ENCODE results near the gene AMH.

Gene AMH

DNA sequence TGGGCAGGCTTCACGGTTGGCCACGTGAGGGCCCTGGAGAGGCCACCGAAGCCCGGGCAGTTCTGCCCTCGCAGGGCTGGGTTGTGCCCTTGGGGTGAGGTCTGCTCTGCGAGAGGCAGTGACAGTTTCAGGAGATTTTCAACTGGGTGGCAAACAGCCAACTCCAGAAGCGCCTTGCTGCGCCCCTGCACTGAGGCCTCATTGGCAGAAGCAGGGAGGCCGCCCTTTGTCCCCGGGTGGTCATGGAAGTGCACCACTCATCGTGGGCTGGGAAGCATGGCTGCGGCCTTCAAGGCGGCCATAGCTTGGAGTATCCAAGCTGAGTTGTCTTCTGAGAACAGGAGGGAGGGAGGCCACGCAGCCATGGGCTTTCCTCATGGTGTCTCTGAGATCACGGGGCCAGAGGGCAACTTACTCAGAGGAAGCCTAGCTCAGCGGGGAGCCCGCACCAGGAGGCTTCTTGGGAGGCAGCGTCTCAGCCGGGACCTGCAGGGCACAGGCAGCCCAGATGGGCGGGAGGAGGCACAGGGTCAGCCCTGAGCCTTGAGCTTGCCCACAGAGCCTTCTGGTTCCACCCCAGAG is 27.8 kb upstream of the AMH start:
- DNase-seq (ENCODE audit: low spot score), result no peak

DNA sequence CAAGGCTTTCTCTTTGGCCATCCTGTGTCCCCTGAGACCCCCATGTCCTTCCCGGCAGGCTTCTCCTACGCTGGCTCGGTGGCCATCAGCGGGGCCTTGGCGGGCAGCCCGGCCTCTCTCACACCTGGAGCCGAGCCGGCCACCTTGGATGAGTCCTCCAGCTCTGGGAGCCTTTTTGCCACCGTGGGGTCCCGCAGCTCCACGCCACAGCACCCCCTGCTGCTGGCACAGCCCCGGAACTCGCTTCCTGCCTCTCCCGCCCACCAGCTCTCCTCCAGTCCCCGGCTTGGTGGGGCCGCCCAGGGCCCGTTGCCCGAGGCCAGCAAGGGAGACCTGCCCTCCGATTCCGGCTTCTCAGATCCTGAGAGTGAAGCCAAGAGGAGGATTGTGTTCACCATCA is 27.2 kb upstream of the AMH start:
- no peak for DNase-seq (ENCODE audit: low spot score)

DNA sequence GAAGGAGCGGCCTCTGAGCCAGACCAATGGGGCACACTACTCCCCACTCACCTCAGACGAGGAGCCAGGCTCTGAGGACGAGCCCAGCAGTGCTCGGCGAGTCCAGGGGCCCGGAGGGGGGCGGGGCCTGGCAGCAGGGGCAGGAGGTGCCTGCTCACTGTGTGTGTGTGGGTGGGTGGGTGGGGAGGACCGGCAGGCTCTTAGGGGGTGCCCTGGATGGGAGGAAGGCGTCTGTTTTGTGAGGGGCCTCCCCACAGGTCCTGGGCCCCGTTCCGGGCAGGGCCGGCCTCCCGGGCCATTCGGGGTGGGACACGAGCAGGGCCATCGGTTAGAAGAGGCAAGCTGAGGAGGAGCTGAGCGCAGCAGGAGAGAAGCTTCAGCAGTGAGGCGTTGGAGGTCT is 25.7 kb upstream of the AMH start:
- no peak for DNase-seq (ENCODE audit: low spot score)

DNA sequence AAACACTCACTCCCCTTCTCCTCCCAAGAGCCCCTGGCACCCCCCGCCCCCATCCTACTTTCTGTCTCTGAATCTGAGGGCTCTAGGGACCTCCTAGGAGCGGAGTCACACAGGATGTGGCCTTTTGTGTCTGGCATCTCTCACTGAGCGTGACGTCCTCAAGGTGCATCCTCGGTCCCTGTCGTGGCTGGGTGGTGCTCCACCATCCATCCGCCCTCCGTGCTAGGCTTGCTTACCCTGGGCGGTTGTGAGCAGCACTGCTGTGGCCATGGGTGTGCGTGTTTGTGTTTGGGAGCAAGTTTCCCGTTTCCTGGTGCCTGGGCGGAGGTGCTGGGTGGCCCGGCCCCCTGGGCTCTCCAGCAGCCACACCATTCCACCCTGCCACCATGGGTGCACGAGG is 25.2 kb upstream of the AMH start:
- DNase-seq (ENCODE audit: low spot score), result no peak

DNA sequence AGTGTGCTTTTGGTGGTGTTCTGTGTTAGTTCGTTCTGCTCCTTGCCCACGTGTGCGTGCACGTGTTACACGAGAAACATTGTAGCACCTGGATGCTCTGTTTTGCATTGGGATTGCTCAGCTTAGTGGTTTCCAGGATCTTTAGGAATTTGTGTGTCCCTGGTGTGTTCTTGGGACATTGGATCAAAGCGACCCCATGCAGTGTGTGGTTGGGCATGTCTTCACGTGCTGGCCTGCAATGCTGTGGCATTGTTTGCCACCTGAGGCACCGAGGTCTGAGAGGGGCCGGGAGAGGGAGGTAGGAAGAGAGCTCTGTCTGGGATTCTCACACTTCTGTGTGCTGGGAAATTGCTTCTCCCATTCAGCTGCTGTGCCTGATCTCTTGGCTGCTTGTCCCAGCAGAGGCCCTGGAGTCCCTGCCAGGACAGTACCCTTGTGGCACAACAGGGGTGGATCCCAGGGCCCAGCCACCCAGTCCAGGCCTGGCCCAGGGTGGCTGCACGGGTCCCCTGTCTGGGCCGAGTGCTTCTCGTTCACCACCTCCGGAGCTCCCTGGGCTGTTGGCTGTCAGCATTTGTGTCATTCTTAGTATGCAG is 24.3 kb upstream of the AMH start:
- no peak for DNase-seq (ENCODE audit: low spot score)

DNA sequence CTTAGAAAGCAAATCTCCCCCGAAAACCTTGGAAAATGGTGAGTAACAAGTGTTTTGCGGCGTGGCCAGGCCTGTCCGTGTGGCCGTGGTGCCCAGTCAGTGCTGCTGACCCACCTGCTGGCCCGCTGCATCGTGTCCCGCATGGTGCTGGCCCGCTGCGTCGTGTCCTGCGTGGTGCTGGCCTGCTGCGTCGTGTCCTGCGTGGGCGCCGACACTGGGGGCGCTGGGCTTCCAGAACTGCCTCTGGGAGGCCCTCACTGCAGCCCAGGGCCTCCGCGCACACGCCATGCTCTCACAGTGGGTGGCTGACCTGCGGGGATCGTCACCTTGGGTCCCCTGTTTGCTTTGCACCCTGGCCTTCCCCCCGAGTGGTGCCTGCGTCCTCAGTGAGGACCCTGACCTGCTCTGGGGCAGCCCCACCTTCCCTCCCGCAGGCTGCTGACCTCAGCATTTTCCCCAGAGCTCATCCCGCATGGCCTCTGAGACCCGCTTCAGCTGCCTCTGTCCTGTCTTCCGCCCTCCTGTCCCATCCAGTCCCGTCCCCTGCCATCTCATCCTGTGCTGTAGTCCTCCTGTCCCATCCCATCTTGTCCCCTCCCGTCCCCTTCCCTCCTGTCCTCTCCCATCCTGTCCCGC is 23.6 kb upstream of the AMH start:
- DNase-seq (ENCODE audit: low spot score), result no peak

DNA sequence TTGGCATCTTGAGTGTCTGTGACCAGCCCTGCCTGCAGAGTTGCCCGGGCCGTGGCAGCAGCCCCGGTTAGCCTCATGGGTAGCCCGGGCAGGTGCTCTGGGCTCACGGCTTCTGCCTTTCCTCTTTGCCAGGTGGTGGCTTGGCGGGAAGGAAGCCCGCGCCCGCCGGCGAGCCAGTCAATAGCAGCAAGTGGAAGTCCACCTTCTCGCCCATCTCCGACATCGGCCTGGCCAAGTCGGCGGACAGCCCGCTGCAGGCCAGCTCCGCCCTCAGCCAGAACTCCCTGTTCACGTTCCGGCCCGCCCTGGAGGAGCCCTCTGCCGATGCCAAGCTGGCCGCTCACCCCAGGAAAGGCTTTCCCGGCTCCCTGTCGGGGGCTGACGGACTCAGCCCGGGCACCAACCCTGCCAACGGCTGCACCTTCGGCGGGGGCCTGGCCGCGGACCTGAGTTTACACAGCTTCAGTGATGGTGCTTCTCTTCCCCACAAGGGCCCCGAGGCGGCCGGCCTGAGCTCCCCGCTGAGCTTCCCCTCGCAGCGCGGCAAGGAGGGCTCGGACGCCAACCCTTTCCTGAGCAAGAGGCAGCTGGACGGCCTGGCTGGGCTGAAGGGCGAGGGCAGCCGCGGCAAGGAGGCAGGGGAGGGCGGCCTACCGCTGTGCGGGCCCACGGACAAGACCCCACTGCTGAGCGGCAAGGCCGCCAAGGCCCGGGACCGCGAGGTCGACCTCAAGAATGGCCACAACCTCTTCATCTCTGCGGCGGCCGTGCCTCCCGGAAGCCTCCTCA is 22.9 kb upstream of the AMH start:
- no peak for DNase-seq (ENCODE audit: low spot score)

DNA sequence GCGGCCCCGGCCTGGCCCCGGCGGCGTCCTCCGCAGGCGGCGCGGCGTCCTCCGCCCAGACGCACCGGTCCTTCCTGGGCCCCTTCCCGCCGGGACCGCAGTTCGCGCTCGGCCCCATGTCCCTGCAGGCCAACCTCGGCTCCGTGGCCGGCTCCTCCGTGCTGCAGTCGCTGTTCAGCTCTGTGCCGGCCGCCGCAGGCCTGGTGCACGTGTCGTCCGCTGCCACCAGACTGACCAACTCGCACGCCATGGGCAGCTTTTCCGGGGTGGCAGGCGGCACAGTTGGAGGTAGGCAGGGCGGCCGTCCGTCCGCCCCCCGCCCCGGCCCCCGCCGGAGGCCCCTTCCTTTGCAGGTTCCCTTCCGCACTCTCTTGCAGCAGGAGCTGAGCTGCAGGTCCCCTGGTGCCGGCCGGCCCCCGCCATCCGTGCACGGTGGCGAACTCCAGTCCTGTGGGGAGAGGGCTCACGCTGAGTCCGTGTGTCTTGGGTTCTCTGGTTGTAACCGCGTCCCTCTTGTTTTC is 22.2 kb upstream of the AMH start:
- DNase-seq (ENCODE audit: low spot score), result no peak

DNA sequence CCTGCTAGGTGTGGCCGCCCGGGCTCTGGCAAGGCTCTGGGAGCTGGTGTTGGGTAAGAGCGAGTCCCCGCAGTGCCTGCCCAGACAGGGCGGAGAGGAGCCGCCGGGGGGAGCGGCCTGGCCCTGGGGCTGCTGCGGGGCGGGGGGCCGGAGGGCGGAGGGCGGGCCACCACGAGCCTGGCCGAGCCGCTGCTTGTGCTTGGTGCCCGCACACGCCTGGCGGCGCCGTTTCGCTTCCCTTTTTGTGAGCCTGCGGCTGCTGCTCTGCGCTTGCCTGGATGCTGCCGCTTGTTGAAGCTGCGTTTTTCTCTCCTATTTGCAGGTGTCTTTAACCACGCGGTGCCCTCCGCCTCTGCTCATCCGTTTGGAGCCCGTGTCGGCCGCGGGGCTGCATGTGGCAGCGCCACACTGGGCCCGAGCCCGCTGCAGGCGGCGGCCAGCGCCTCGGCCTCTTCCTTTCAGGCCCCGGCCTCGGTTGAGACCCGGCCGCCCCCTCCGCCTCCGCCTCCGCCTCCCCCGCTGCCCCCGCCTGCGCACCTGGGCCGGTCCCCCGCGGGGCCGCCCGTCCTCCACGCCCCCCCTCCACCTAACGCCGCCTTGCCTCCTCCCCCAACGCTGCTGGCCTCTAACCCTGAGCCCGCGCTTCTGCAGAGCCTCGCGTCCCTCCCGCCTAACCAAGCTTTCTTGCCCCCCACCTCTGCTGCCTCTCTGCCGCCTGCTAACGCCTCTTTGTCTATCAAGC is 21.5 kb upstream of the AMH start:
- no peak for DNase-seq (ENCODE audit: low spot score)

DNA sequence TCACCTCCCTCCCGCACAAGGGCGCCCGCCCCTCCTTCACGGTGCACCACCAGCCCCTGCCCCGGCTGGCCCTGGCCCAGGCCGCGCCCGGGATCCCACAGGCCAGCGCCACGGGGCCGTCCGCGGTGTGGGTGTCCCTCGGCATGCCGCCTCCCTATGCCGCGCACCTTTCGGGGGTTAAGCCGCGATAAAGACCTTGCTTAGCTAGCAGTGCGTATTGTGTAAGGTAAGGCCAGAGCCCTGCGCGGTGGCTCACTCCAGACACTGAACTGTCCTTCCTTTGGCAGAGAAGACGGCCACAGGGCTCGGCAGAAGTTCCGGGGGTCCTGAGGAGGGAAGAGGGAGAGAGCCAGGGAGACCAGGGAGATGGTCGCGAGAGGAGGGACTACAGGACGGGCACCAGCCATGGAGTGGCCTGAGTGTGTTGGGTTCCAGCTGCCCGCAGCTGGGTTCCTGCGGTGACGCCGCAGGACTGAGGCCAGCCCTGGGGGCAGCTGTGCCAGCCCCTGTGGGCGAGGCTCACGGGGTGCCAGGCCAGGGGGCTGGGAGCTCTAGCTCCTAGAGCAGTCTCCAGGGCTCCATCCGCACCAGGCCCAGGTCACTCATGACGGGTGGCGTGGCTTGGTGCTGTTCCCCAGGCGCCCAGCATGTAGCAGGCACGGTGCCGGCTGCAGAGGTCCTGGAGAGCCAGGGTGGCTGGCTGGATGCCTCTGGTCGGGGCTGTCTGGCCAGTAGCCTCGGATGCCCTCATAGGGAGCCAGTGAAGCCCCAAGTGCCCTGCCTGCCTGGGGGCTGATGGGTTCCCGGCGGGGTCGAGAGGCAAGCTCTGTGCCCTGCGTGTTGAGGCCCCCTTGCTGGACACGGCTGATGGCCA is 20.7 kb upstream of the AMH start:
- no peak for DNase-seq (ENCODE audit: low spot score)

DNA sequence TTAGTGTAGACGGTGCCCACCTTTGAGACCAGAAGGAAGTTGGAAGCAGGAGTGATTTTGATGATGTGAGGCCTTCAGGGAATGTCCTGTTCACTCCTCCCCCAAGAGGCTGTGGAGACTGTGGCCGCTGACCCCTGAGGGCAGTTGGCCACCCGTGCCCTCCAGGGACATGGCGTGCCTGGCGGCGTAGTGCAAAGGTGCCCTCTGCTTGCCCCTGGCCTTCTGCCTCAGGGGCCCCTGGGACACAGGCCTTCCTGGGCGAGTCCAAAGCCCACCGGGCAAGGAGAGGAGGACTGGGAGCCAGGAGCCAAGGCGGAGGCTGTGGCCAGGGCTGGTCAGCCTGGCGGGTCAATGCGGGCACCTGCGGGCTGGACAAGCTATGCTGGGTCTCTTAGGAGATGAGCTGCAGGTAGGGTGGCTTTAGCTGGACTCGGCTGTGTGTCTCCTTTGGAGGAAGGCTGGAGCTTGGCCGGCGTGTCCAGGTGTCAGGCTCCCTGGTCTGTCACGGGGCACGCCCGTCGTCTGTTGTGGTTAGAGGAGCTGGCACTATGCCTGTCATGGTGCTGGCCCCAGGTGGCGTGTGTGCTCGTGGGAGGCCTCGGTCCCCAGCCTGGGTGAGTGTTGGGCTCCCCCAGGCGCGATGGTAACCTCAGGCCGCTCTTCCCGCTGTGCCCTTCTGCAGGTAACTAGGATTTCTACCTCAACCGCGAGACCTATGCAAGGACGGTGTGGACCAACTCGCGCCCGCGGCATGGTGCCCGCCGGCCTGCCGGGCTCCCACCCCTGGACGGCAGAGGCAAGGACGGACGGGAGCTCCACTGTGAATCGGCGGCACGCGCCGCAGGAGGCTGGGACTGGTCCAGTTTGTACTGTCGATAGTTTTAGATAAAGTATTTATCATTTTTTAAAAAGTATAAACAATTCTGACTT is 19.8 kb upstream of the AMH start:
- DNase-seq (ENCODE audit: low spot score), result no peak

DNA sequence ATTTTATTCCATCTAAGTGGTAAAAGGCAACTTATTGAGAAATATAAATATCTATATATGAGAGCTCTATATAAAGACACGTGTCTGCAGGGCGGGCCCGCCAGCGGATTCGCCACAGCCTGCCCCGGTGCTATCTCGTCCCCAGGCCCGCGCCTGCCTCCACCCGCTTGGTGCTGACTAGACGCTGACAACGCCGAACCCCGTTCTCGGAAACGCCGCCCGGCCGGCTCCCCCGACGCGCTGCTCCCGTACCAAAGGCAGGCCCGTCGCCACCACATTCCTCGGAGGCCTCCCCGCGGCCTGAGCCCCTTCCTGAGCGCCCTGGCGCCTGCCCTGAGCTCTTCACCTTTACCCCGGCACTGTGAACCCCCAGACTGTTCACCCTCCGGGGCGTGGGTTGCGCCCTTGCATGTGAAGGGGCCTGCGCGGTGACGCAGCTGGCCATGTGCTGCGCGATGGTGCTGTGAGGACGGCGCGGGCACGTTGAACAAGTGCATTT is 19.0 kb upstream of the AMH start:
- DNase-seq (ENCODE audit: low spot score), result no peak

DNA sequence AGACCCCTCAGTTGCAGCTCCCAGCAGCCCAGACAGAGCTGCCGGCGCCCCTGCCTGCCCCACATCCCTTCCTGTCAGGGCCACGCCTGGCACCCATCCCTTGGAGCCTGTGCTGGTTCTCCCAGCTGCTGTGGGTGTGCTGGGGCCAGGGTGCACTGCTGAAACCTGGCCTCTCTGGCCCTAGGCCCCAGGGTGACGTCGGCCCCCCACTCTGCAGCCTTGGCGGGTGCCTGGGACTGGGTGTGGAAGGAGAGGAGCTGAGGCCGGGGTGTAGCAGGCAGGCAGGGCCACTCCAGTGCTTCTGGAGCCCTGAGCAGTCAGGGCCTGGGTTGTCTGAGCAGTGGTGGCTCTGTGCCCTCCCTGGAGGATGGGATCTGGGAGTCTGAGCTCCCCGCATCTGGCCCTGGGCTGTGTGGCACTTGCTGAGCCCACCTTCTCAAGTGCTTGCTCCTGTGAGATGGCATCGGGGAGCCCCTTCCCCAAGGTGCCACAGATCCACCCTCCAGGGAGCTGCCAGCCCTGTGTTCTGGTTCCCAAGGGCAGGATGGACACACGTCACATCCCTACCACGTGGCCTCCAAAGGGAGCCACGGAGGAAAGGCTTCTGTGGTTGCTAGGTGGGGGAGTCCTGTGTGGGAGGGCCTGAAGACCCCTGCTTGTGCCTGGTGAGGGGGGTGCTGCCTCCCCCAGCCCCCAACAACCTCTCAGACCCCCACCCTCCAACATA is 18.2 kb upstream of the AMH start:
- no peak for DNase-seq (ENCODE audit: low spot score)

DNA sequence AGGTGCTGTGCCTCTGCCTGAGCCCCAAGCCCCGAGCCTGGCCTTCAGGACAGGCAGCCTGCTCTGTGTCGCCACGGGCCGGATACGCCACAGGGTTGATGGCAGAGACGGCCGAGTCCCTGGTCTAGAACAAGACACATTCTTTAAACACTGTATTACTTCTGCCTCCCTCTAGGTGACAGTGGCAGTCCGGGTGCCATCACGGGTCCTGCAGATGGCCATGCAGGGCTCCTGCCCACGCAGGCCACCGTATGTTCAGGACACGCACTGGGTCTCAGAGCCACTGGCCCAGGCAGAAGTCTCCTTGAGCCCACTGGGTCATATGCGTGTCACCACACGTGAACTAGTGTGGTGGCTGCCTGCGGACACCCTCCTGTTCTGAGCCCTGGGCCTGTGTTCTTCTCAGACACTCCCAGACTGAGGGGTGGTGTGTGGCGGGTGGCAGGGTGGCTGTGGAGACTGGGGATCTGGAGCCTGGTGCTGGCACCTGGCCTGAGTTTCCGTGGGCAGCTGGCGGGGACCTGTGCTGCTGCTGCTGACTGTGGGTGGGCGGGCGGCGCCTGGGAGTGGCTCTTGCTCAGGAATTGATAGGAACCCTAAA is 17.4 kb upstream of the AMH start:
- no peak for DNase-seq (ENCODE audit: low spot score)

DNA sequence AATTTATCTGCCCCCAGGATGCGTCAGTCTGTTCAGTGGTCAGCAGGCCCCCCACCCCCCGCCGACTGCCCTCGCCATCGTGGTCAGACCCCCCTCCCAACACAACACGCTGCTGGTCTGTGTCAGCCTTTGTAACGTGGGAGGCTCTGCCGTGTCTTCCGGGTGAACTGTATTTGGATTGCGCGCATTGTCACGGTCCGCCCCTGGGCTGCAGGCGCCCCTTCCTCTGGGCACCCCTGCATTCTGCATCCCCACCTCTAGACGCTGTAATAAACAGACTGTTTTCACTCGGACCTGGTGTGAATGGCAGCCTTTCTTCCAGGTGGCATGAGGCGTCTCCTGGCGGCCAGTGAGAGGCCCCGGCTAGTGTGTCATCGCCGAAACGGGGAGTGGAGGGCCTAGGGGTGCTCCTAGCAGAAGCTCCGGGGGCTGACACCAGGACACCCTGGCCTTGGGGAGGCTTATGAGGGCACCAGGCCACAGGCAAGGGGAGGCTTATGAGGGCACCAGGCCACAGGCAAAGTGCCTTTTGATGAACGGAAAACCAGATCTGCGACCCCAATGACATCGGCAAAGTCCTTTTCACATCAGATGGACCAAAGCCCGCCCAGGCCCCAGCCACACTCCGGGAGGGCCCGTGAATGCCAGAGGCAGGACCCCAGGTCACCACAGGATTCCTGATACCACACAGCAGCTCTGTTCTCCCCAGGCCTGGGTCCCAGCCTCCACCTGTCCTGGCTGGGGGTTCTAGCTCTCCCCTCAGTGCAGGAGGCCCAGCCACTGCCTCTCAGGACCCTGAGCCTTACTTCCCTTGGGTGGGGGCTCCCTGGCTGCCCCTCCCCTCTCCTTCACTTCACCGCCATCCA is 16.6 kb upstream of the AMH start:
- no peak for DNase-seq (ENCODE audit: low spot score)

DNA sequence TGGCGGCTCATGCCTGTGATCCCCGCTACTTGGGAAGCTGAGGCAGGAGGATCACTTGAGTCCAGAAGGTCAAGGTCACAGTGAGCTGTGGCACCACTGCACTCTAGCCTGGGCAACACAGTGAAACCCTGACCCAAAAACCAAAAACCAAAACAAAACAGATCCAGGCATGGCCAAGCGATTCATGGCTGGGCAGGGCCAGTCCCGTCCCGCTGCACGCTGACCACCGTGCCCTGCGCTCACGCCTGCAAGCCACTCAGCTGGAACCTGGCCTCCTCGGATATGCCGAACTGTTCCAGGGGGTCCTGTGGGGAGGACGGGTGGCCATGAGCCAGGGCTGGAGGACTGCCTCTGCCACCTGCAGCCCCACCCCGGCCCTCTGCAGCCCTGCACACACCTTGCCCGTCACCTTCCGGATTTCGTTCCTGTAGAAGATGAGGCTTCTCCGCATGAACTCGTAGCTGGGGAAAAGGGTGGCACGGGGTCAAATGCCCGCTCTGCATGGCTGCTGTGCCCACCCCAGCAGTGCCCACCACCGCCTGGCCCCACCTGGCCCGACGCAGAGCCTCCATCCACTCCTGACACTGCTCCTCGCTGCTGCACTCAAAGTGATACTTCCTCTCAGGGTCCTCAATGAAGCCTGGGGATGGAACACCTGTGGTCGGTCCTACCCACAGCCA is 15.4 kb upstream of the AMH start:
- DNase-seq (ENCODE audit: low spot score), result no peak

DNA sequence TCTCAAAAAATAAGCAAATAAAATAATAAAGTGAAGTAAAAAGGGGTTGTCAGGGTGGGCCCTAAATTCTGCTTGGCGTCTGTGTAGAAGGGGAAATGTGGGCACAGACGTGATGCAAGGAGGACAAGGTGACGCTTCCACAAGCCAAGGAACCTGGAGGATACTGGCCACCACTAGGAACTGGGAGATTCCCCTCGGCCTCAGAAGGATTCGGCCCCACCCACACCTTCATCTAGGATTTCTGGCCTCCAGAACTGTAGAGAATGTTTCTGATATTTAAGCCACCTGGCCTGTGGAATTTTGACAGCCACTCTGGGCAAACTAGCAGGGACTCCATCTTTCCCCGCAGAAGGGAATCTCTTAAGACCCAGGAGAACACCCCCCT is 14.1 kb upstream of the AMH start:
- no peak for DNase-seq (ENCODE audit: low spot score)
